Measurements from ENCODE around the gene RASGEF1C. TPM values are rescaled to one million over a fixed set of nuclear protein-coding genes. Genes with fewer than 3 reads are reported as not detected.
A peak's percentile ranks its signal among the peaks of the same experiment; 100 is the strongest.

RASGEF1C gene
- polyA plus RNA-seq, 6 donors from 2014 or later, result not detected

- Mint-ChIP-seq H3K27ac (peak overlapping the region in 1 of 6 donors; percentile 49), H3K27me3 (peaks cover 24 to 27% (median 24%) of the 10 kb centered on the region in 3 donors), H3K9me3 (peaks cover 0 to 8% (median 2%) of the 10 kb centered on the region in 7 donors), H3K4me1 (peaks cover 0 to 16% (median 0%) of the 10 kb centered on the region in 3 donors), H3K36me3 (no peaks in the 10 kb centered on the region), H3K4me3 (no peak overlapping the region)
- ATAC-seq (ENCODE audit: low read depth in 2 of 2) (no peak), DNase-seq (no peak)
Measured at GRCh38 chr5:180084638-180085561, 124.1 kb downstream of the RASGEF1C start.

GRCh38 chr5:180083529-180084060 is 125.4 kb downstream of the RASGEF1C start:
- H3K4me1 Mint-ChIP-seq, result peaks cover 0 to 16% (median 0%) of the 10 kb centered on the region in 3 donors
- H3K4me3 Mint-ChIP-seq, result peak overlapping the region in 1 of 8 donors; percentile 69
- peaks cover 0 to 8% (median 2%) of the 10 kb centered on the region in 7 donors for H3K9me3 Mint-ChIP-seq
- no peak for ATAC-seq (ENCODE audit: low read depth in 2 of 2)
- H3K27ac Mint-ChIP-seq, result no peak overlapping the region
- H3K36me3 Mint-ChIP-seq, result no peaks in the 10 kb centered on the region
- H3K27me3 Mint-ChIP-seq, result peaks cover 28 to 38% (median 32%) of the 10 kb centered on the region in 3 donors
- no peak for DNase-seq

GRCh38 chr5:180082633-180083420 is 126.2 kb downstream of the RASGEF1C start:
- Mint-ChIP-seq H3K27ac (no peak overlapping the region), H3K27me3 (peaks cover 34 to 44% (median 36%) of the 10 kb centered on the region in 3 donors), H3K9me3 (peaks cover 0 to 8% (median 2%) of the 10 kb centered on the region in 7 donors), H3K36me3 (no peaks in the 10 kb centered on the region), H3K4me3 (peak overlapping the region in 1 of 8 donors; percentile 35), H3K4me1 (peaks cover 0 to 16% (median 0%) of the 10 kb centered on the region in 3 donors)
- no peak for ATAC-seq (ENCODE audit: low read depth in 2 of 2)
- DNase-seq, result no peak

- Mint-ChIP-seq H3K36me3 (no peaks in the 10 kb centered on the region), H3K4me3 (no peak overlapping the region), H3K27ac (no peak overlapping the region), H3K9me3 (peaks cover 0 to 8% (median 2%) of the 10 kb centered on the region in 7 donors), H3K27me3 (peaks cover 35 to 49% (median 36%) of the 10 kb centered on the region in 3 donors), H3K4me1 (peaks cover 0 to 16% (median 0%) of the 10 kb centered on the region in 3 donors)
- no peak for ATAC-seq (ENCODE audit: low read depth in 2 of 2)
- DNase-seq, result no peak
Measured at GRCh38 chr5:180081481-180081880, 127.5 kb downstream of the RASGEF1C start.

- H3K27ac Mint-ChIP-seq, result no peak overlapping the region
- peaks cover 36 to 55% (median 43%) of the 10 kb centered on the region in 3 donors for H3K27me3 Mint-ChIP-seq
- peak overlapping the region in 6 of 8 donors; percentile 39 to 81 (median 78) for H3K4me3 Mint-ChIP-seq
- ATAC-seq (ENCODE audit: low read depth in 2 of 2) (peak in 1 of 2 donors; percentile 27), DNase-seq (peak; percentile 21)
- H3K36me3 Mint-ChIP-seq, result no peaks in the 10 kb centered on the region
- peaks cover 0 to 8% (median 2%) of the 10 kb centered on the region in 7 donors for H3K9me3 Mint-ChIP-seq
- H3K4me1 Mint-ChIP-seq, result peaks cover 0 to 16% (median 0%) of the 10 kb centered on the region in 3 donors
Measured at GRCh38 chr5:180080486-180081280, 128.3 kb downstream of the RASGEF1C start.

GRCh38 chr5:180079702-180080466 is 129.1 kb downstream of the RASGEF1C start:
- Mint-ChIP-seq H3K4me1 (peaks cover 0 to 13% (median 0%) of the 10 kb centered on the region in 3 donors), H3K36me3 (no peaks in the 10 kb centered on the region), H3K9me3 (peaks cover 0 to 8% (median 2%) of the 10 kb centered on the region in 7 donors), H3K27ac (no peak overlapping the region), H3K27me3 (peaks cover 36 to 60% (median 47%) of the 10 kb centered on the region in 3 donors), H3K4me3 (peak overlapping the region in 6 of 8 donors; percentile 30 to 80 (median 54))
- ATAC-seq (ENCODE audit: low read depth in 2 of 2) (no peak), DNase-seq (no peak)

- H3K9me3 Mint-ChIP-seq, result peaks cover 0 to 8% (median 2%) of the 10 kb centered on the region in 7 donors
- DNase-seq, result no peak
- no peak overlapping the region for H3K4me3 Mint-ChIP-seq
- H3K36me3 Mint-ChIP-seq, result no peaks in the 10 kb centered on the region
- peaks cover 0 to 17% (median 5%) of the 10 kb centered on the region in 3 donors for H3K4me1 Mint-ChIP-seq
- no peak for ATAC-seq (ENCODE audit: low read depth in 2 of 2)
- peaks cover 28 to 54% (median 34%) of the 10 kb centered on the region in 3 donors for H3K27me3 Mint-ChIP-seq
- H3K27ac Mint-ChIP-seq, result no peak overlapping the region
Measured at GRCh38 chr5:180078348-180078747, 130.7 kb downstream of the RASGEF1C start.

- Mint-ChIP-seq H3K4me3 (no peak overlapping the region), H3K9me3 (peaks cover 0 to 8% (median 2%) of the 10 kb centered on the region in 7 donors), H3K36me3 (no peaks in the 10 kb centered on the region), H3K4me1 (peaks cover 3 to 20% (median 6%) of the 10 kb centered on the region in 3 donors), H3K27ac (no peak overlapping the region), H3K27me3 (peaks cover 26 to 52% (median 30%) of the 10 kb centered on the region in 3 donors)
- DNase-seq, result no peak
- no peak for ATAC-seq (ENCODE audit: low read depth in 2 of 2)
Measured at GRCh38 chr5:180077594-180078284, 131.3 kb downstream of the RASGEF1C start.

GRCh38 chr5:180075703-180076102 is 133.3 kb downstream of the RASGEF1C start:
- no peak for ATAC-seq (ENCODE audit: low read depth in 2 of 2)
- H3K9me3 Mint-ChIP-seq, result peaks cover 0 to 6% (median 0%) of the 10 kb centered on the region in 7 donors

GRCh38 chr5:180074462-180074861 is 134.5 kb downstream of the RASGEF1C start:
- ATAC-seq (ENCODE audit: low read depth in 2 of 2) (no peak), DNase-seq (no peak)
- Mint-ChIP-seq H3K27ac (peak overlapping the region in 1 of 6 donors; percentile 39), H3K27me3 (peaks cover 12 to 31% (median 24%) of the 10 kb centered on the region in 3 donors), H3K9me3 (no peaks in the 10 kb centered on the region), H3K4me3 (peak overlapping the region in 2 of 8 donors; percentile 26 to 61), H3K4me1 (peaks cover 25 to 30% (median 26%) of the 10 kb centered on the region in 3 donors), H3K36me3 (no peaks in the 10 kb centered on the region)

More at GRCh38 chr5:180075703-180076102, 133.3 kb downstream of the RASGEF1C start:
- H3K27me3 Mint-ChIP-seq, result peaks cover 17 to 39% (median 24%) of the 10 kb centered on the region in 3 donors
- H3K27ac Mint-ChIP-seq, result peak overlapping the region in 1 of 6 donors; percentile 63
- H3K36me3 Mint-ChIP-seq, result no peaks in the 10 kb centered on the region
- H3K4me1 Mint-ChIP-seq, result peaks cover 13 to 26% (median 16%) of the 10 kb centered on the region in 3 donors
- H3K4me3 Mint-ChIP-seq, result peak overlapping the region in 1 of 8 donors; percentile 42
- no peak for DNase-seq

- H3K27me3 Mint-ChIP-seq, result peaks cover 0 to 16% (median 13%) of the 10 kb centered on the region in 3 donors
- ATAC-seq (ENCODE audit: low read depth in 2 of 2), result no peak
Measured at GRCh38 chr5:180072556-180072955, 136.5 kb downstream of the RASGEF1C start.

More at GRCh38 chr5:180072556-180072955, 136.5 kb downstream of the RASGEF1C start:
- Mint-ChIP-seq H3K36me3 (no peaks in the 10 kb centered on the region), H3K27ac (peak overlapping the region in 5 of 6 donors; percentile 53 to 96 (median 76)), H3K4me3 (peak overlapping the region; percentile 61 to 92 (median 88)), H3K9me3 (no peaks in the 10 kb centered on the region), H3K4me1 (peaks cover 26 to 33% (median 26%) of the 10 kb centered on the region in 3 donors)
- no peak for DNase-seq
